NK-92 (cell line): Measurements from ENCODE around the gene NPFFR1.

Source experiments
- DNase-seq: peaks from one replicate; lab custom pipeline; 2025; ENCODE audit not compliant: unreplicated experiment; lab: John Stamatoyannopoulos, UW

Gene NPFFR1

DNA sequence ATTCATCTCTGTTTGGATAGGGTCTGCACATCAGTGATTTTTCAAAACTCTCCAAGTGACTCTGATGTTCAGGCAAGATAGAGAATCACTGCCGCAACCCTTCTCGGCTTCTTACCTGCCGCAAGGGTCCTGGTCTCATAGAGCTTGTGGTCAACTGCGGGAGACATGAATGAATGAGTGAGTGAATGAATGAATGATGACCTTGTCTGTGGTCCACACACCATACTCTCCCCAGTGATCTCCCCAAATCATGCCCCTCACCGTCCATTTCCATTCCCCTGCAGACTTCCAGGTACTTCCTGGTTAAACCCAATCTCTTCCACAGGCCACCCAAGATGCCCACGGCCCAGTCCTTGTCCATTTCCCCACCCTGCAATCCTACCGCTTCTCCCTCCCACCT is 5.9 kb upstream of the NPFFR1 start:
- DNase-seq, result no peak

- no peak for DNase-seq
Observed at GRCh38 chr10:70286616-70287015, 2.8 kb upstream of the NPFFR1 start.

DNA sequence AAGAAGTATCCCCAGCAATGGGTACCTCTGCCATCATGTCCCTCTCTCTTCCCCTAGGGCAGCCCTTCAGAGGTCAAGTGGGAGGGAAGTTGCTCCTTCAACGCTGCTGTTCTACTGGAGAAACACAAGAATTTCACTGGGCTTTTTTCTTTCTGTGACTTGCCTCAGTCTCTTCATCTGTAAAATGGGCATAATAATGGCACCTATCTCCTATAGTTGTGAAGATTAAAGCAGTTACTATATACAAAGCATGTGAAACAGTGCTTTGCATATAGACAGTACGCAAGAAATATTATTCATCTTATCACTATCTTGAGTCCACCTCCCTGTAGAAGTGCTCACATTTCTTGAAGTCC is 1.6 kb upstream of the NPFFR1 start:
- DNase-seq, result no peak

GRCh38 chr10:70284542-70285475 is 1.0 kb upstream of the NPFFR1 start:
- DNase-seq, result no peak

DNA sequence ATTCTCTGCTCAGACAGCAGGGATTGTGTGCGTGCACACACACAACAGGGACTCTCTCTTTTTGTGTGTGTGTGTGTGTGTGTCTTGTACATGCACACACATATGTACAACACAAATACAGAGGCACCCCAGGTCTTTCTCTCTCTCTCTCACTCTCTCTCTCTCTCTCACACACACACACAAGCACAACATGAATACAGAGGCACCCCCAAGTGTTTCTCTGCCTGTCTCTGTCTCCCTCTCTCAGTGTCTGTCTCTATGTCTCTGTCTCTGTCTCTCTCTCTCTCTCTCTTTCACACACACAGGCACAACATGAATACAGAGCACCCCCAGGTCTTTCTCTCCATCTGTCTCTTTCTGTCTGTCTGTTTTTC is 746 bp downstream of the NPFFR1 start:
- no peak for DNase-seq

- DNase-seq, result no peak
Observed at GRCh38 chr10:70281609-70282008, 2.2 kb downstream of the NPFFR1 start.

GRCh38 chr10:70280099-70280498 is 3.7 kb downstream of the NPFFR1 start:
- no peak for DNase-seq

- no peak for DNase-seq
Observed at GRCh38 chr10:70277396-70278030, 6.3 kb downstream of the NPFFR1 start.

DNA sequence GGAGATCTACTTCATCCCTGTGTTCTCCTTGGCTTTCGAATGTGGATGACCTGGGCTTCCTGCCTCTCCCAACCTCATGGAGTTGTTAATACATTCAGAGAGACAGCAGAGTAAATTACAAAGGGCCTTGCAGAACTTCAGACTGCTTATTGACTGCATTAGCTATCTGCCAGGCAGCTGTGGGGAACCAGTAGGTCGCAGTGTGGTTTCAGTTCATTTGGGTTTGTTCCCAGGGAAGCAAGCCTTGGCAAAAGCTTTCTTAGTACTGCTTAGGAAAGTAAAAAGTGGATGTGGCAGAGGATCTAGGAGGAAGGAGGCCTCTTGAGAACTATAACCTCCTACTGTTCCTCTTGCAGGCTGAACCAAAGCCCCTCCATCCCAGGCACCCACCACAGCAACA is 9.2 kb downstream of the NPFFR1 start:
- no peak for DNase-seq

GRCh38 chr10:70272925-70273316 is 10.9 kb downstream of the NPFFR1 start:
- no peak for DNase-seq

GRCh38 chr10:70271996-70272924 is 11.5 kb downstream of the NPFFR1 start:
- DNase-seq, result no peak

- DNase-seq, result no peak
Observed at GRCh38 chr10:70270952-70271351, 12.9 kb downstream of the NPFFR1 start.

GRCh38 chr10:70269741-70270140 is 14.1 kb downstream of the NPFFR1 start:
- no peak for DNase-seq

DNA sequence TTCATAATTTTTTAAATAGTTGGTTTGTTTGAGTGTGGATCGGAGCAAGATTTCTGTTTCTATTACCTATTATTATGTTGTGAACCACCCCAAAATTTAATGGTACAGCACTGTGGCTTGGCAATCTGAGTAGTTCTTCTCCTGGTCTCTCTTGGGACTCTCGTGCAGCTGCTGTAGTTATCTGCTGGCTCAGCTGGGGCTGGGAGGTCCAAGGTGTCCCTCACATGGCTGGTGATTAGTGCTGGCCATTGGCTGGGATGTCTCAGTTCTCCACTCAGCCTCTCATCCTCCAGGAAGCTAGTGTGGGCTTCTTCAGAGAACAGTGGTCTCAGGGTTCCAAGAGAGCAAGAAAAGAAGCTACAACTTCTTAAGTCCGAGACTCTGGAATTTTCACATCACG is 15.4 kb downstream of the NPFFR1 start:
- no peak for DNase-seq

DNA sequence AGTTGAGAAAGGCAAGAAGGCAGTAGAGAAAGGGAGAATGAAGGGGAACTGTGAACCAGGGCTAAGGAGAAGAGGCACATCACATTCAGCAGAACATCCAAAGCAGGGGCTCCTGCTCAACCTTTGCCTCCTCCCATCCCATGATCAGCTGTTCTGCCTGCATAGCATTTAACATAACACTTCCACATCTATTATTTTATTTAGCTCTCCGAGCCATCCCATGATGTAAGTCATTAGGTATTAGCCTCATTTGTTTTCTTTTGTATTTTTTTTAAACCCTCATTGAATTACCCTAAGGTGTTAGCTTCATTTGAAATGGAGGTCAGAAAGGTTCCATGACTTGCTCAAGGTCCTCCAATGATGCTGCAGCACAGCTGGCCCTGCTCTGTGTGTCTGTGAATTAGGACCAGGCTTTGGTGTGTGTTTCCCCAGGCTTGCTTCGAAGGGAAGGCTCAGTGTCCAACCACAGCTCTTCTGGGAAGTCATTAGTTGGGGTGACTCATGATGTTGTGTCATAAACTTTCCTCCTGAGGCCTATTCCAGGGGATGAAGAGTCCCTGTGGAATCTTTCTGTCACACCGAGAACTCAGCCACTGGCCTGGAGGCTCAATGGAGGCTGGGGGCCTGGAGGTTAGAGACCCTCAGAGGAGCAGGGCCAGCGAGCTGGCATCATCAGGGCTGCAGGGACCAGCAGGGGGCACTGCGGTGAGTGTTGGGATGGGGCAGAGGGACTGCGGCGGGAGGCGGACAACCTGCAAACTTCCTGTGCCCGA is 16.5 kb downstream of the NPFFR1 start:
- DNase-seq, result no peak

- DNase-seq, result no peak
Observed at GRCh38 chr10:70266701-70267100, 17.1 kb downstream of the NPFFR1 start.

DNA sequence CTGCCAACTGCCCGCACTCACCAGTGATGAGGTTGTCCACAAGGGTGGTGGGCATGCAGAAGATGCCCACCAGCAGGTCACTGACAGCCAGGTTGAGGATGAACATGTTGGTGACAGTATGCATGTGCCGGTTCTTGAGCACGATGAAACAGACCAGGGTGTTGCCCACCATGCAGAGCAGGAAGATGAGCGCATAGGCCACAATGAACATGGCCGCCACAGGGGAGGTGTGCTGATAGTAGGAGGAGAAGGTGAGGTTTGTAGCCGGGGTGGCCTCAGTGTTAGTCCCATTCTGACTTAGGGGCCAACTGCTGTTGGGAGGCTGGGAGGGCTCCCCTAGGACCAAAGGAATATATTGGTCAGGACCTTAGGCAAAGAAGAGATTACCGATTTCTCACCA is 17.7 kb downstream of the NPFFR1 start:
- no peak for DNase-seq

DNA sequence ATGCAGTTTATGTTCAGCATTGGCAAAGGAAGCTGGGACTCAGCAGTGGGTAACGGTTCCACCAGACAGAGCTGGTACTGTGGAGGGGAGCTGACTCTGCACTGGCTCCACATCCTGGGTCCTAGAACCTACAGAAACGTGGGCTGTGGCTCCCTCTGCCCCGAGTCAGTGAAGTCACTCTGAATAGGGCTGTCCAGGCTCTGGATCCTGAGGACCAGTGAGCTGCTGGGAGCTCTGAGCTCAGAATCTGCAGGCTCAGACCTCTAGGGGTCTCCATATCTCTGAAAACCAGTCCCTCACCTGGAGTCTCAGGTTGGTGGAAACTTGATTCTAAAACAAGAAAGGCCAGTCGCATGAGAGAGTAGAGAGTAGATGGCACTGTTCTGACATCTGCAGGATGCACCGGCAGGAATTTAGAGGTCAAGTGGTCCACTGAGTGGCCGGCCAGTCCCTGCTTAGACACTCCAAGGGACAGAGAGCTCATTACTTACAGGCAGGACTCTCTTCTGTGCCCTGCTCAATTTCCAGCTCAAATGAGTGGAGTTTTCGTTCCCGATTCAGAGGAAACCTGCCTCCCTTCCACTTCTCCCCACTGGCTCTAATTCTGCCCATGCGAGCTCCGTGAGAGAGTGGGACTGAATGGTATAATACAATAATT is 18.6 kb downstream of the NPFFR1 start:
- no peak for DNase-seq

GRCh38 chr10:70260734-70261133 is 23.1 kb downstream of the NPFFR1 start:
- no peak for DNase-seq

- DNase-seq, result no peak
Observed at GRCh38 chr10:70260259-70260658, 23.5 kb downstream of the NPFFR1 start.
